Osteocyte (in vitro differentiated cells): ENCODE results near the gene SIX4. TPM values are rescaled to one million over a fixed set of nuclear protein-coding genes. Genes with fewer than 3 reads are reported as not detected.

ENCODE experiments used
- DNase-seq: peaks from one replicate; pipeline ENCODE4 v3.0.0; 2021; ENCODE audit warnings: mixed read lengths; ENCODE audit not compliant: unreplicated experiment; ENCODE audit errors: extremely low spot score
- H3K27ac Mint-ChIP-seq: one replicate; pipeline ENCODE4 v1.8.0; 2021; ENCODE audit warnings: mild to moderate bottlenecking, mixed read lengths; ENCODE audit not compliant: unreplicated experiment
- H3K27me3 Mint-ChIP-seq: one replicate; pipeline ENCODE4 v1.8.0; 2021; ENCODE audit warnings: mixed read lengths; ENCODE audit not compliant: unreplicated experiment
- H3K36me3 Mint-ChIP-seq: one replicate; pipeline ENCODE4 v1.8.0; 2021; ENCODE audit warnings: mixed read lengths; ENCODE audit not compliant: unreplicated experiment
- H3K4me1 Mint-ChIP-seq: one replicate; pipeline ENCODE4 v1.8.0; 2021; ENCODE audit warnings: mixed read lengths; ENCODE audit not compliant: unreplicated experiment
- H3K4me3 Mint-ChIP-seq: one replicate; pipeline ENCODE4 v1.8.0; 2021; ENCODE audit warnings: mild to moderate bottlenecking, moderate library complexity, mixed read lengths; ENCODE audit not compliant: unreplicated experiment
- H3K9me3 Mint-ChIP-seq: one replicate; pipeline ENCODE4 v1.8.0; 2021; ENCODE audit warnings: mixed read lengths; ENCODE audit not compliant: unreplicated experiment
- CTCF ChIP-seq: fragments of 200-600 bp; sonication (generic); IDR thresholded peaks from 2 replicates; pipeline ENCODE4 v1.5.0; 2021; ENCODE audit warnings: antibody characterized with exemption, mild to moderate bottlenecking, moderate library complexity
- total RNA-seq: library from RNA; stranded (reverse); gene quantifications from 2 replicates; pipeline ENCODE4 v1.2.1, GENCODE V29; 2021

The SIX4 gene
- total RNA-seq, 1 donor from 2014 or later, result 80.0 TPM

GRCh38 chr14:60691383-60692113 lies 32.6 kb downstream of the SIX4 start:
- Mint-ChIP-seq H3K27ac (no peak overlapping the region), H3K36me3 (no peaks in the 10 kb centered on the region), H3K4me3 (no peak overlapping the region), H3K27me3 (no peaks in the 10 kb centered on the region), H3K9me3 (no peaks in the 10 kb centered on the region), H3K4me1 (peaks cover 2% of the 10 kb centered on the region)
- no peak for DNase-seq
- no peak for TF ChIP-seq CTCF

DNA sequence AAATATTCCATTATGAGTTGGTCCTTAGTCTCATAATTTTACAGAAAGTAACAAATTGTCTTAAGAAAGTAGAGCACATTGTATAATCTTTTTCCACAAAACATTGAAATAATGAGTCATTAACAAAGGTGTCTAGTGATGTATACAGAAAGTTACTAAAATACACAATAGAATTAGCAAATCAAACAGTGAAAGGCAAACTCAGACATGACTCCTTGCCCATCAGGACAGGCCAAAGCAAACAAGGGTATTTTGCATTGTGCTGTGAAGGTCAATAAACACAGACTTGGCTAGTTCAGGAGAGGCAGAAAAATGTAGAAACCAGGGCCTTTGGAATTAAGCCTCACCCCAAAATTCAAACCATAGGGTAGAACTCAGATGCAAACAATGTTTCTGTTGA lies 37.3 kb downstream of the SIX4 start:
- H3K36me3 Mint-ChIP-seq, result peaks cover 2% of the 10 kb centered on the region
- H3K27ac Mint-ChIP-seq, result no peak overlapping the region
- H3K9me3 Mint-ChIP-seq, result peaks cover 4% of the 10 kb centered on the region
- H3K4me3 Mint-ChIP-seq, result no peak overlapping the region
- H3K4me1 Mint-ChIP-seq, result peaks cover 2% of the 10 kb centered on the region
- H3K27me3 Mint-ChIP-seq, result no peaks in the 10 kb centered on the region
- TF ChIP-seq CTCF, result no peak
- DNase-seq, result no peak

DNA sequence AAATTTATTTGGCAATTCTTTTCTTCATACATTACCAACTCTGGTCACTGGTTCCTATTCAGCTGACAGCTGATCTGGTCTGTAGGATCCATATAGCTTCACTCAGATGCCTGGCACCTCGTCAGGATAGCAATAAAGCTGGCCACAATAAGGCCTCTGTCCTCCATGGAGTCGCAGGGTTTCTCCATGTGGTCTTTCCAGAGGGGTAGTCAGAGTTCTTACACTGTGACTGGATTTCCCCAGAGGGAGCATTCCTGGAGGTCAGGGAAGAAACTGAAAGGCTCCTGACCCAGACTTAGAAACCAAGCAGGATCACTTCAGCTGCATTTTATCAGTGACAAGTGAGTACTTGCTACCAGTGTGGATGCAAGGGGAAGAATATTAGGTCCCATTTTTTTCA lies 39.9 kb downstream of the SIX4 start:
- no peak for TF ChIP-seq CTCF
- DNase-seq, result no peak
- Mint-ChIP-seq H3K27ac (no peak overlapping the region), H3K4me1 (peaks cover 2% of the 10 kb centered on the region), H3K27me3 (no peaks in the 10 kb centered on the region), H3K36me3 (peaks cover 2% of the 10 kb centered on the region), H3K4me3 (no peak overlapping the region), H3K9me3 (peaks cover 9% of the 10 kb centered on the region)

- no peak overlapping the region for H3K27ac Mint-ChIP-seq
- peaks cover 9% of the 10 kb centered on the region for H3K9me3 Mint-ChIP-seq
- no peaks in the 10 kb centered on the region for H3K4me1 Mint-ChIP-seq
Measured at GRCh38 chr14:60681271-60681670, 42.9 kb downstream of the SIX4 start.

GRCh38 chr14:60680511-60680910 lies 43.6 kb downstream of the SIX4 start:
- no peak for DNase-seq
- no peaks in the 10 kb centered on the region for H3K4me1 Mint-ChIP-seq
- H3K36me3 Mint-ChIP-seq, result peaks cover 2% of the 10 kb centered on the region
- peaks cover 9% of the 10 kb centered on the region for H3K9me3 Mint-ChIP-seq
- no peak overlapping the region for H3K27ac Mint-ChIP-seq
- TF ChIP-seq CTCF, result no peak
- H3K4me3 Mint-ChIP-seq, result no peak overlapping the region
- no peaks in the 10 kb centered on the region for H3K27me3 Mint-ChIP-seq

More at GRCh38 chr14:60681271-60681670, 42.9 kb downstream of the SIX4 start:
- no peak for TF ChIP-seq CTCF
- peaks cover 2% of the 10 kb centered on the region for H3K36me3 Mint-ChIP-seq
- no peak for DNase-seq
- H3K4me3 Mint-ChIP-seq, result no peak overlapping the region
- H3K27me3 Mint-ChIP-seq, result no peaks in the 10 kb centered on the region
